ENCODE measurements around the gene TMEM170B.

The TMEM170B gene

DNA sequence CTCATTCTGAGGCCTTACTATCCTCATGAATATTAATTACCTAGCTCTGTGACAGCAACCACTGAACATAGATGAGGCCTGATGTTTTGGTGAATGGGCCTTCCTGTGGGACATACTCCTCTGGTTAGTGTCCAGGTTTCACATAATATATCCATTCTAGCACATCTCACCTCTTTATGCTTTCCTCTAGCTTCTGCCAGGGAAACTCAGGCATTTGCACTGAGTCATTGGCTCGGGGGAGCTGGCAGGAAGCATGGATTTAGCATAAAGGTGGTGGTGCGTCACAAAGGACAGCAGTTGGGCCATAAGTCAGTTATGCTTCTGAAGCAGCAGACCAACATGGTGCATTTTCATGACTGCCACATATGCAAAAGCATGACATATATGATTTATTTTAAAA, 37.5 kb upstream of the TMEM170B start:
- no peak overlapping the region for H3K27ac Mint-ChIP-seq

DNA sequence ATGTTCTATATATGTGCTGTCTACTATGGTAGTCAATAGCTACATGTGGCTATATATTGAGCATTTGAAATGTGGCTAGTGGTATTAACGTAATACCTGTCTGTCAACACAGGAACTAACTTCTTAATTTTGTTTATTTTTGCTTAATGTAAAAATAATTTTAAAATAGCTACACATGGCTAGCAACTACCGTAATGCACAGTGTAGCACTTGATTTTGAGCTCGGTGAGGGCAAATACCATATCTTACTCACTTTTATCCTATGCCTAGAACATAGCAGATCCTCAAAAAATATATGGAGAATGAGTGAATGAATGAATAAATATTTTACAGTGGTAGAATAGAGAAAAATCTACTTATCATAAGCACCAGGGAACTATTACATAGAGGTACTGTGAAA, 28.1 kb upstream of the TMEM170B start:
- Mint-ChIP-seq H3K27ac (no peak overlapping the region), H3K4me3 (no peak overlapping the region), H3K36me3 (ENCODE audit: low read depth) (peaks cover 7% of the 10 kb centered on the region), H3K9me3 (peaks cover 27% of the 10 kb centered on the region), H3K4me1 (no peaks in the 10 kb centered on the region), H3K27me3 (ENCODE audit: low read depth, poor library complexity) (peaks cover 8% of the 10 kb centered on the region)
- no peak for DNase-seq
- TF ChIP-seq CTCF (IDR thresholded peaks at IDR 0.05), result no peak

More for the DNA sequence above, 37.5 kb upstream of the TMEM170B start:
- peaks cover 20% of the 10 kb centered on the region for H3K9me3 Mint-ChIP-seq
- TF ChIP-seq CTCF (IDR thresholded peaks at IDR 0.05), result no peak
- no peak for DNase-seq
- H3K4me1 Mint-ChIP-seq, result peaks cover 14% of the 10 kb centered on the region
- no peaks in the 10 kb centered on the region for H3K36me3 Mint-ChIP-seq (ENCODE audit: low read depth)
- peaks cover 4% of the 10 kb centered on the region for H3K27me3 Mint-ChIP-seq (ENCODE audit: low read depth, poor library complexity)
- no peak overlapping the region for H3K4me3 Mint-ChIP-seq

GRCh38 chr6:11514672-11515071, 22.9 kb upstream of the TMEM170B start:
- Mint-ChIP-seq H3K36me3 (ENCODE audit: low read depth) (peaks cover 11% of the 10 kb centered on the region), H3K4me3 (no peak overlapping the region), H3K4me1 (no peaks in the 10 kb centered on the region), H3K27me3 (ENCODE audit: low read depth, poor library complexity) (peaks cover 5% of the 10 kb centered on the region), H3K9me3 (peaks cover 36% of the 10 kb centered on the region), H3K27ac (no peak overlapping the region)
- no peak for DNase-seq
- no peak for TF ChIP-seq CTCF (IDR thresholded peaks at IDR 0.05)

- TF ChIP-seq CTCF (IDR thresholded peaks at IDR 0.05), result no peak
- H3K27ac Mint-ChIP-seq, result no peak overlapping the region
- H3K4me3 Mint-ChIP-seq, result no peak overlapping the region
- DNase-seq, result no peak
- no peaks in the 10 kb centered on the region for H3K4me1 Mint-ChIP-seq
- peaks cover 5% of the 10 kb centered on the region for H3K27me3 Mint-ChIP-seq (ENCODE audit: low read depth, poor library complexity)
- H3K36me3 Mint-ChIP-seq (ENCODE audit: low read depth), result peaks cover 6% of the 10 kb centered on the region
- peaks cover 30% of the 10 kb centered on the region for H3K9me3 Mint-ChIP-seq
Observed at GRCh38 chr6:11515763-11516162, 21.8 kb upstream of the TMEM170B start.

DNA sequence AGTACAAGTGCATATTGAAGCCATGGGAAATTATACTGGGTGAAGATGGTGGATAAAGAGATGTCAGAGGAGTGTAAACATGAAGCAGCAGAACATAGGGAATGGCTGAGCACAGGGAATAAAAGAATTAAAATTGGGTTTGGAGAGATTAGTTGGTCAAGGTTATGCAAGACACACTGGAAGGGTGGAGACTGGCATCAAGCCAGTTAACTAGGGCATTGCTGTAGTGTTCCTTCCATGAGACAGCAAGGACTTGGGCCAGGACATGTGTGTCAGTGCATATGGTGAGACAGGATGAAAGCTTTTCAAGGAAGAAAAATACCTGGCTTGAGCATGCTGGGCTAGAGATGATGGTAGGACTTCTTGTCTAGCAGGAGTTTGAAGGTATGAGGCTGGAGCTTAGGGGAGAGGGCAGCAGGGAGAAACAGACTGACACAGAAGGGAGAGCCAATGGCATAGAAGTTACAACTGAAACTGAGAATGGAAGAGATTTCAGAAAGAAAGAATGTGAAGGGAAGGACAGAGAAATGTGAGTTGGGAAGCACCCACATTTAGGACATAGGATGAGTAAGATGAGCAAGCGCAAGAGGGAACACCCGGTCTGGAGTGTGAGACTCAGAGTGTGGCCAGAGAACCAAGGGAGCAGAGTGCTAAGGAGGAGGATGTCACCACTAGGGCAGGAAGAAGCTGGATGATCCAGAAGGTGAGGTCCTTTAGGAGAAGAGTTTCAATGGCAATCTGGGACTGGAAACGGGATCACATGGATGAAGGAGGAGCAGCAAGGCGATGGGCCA, 14.5 kb upstream of the TMEM170B start:
- TF ChIP-seq CTCF (IDR thresholded peaks at IDR 0.05), result no peak
- Mint-ChIP-seq H3K9me3 (peaks cover 13% of the 10 kb centered on the region), H3K4me3 (no peak overlapping the region), H3K27me3 (ENCODE audit: low read depth, poor library complexity) (no peaks in the 10 kb centered on the region), H3K36me3 (ENCODE audit: low read depth) (peaks cover 4% of the 10 kb centered on the region), H3K4me1 (no peaks in the 10 kb centered on the region), H3K27ac (no peak overlapping the region)
- no peak for DNase-seq
